Stomach (tissue), 9 donors: ENCODE data around the gene CDRT4. TPM values are rescaled to one million over a fixed set of nuclear protein-coding genes. Genes with fewer than 3 reads are reported as not detected.
A peak's percentile ranks its signal among the peaks of the same experiment; 100 is the strongest.

Experiments used
- DNase-seq, 2 donors: peaks; one replicate each; pipeline versions ENCODE4 v3.0.0 to v3.0.0-alpha.2; 2013 to 2019
- H3K27ac ChIP-seq, 5 donors: fragments of 200-600 bp in 4 of 5; sonication (generic) in 4 of 5; one replicate each; pipeline ENCODE4 v1.5.1; 2013 to 2019; ENCODE audit warnings: mild to moderate bottlenecking in 1 of 5, moderate library complexity in 1 of 5
- H3K27me3 ChIP-seq, 3 donors: fragments of 200-600 bp; sonication (generic); one replicate each; pipeline ENCODE4 v1.5.1; 2017 to 2019; ENCODE audit warnings: mixed run types in 1 of 3
- H3K36me3 ChIP-seq, 4 donors: fragments of 200-600 bp; sonication (generic); 1 replicate in 3 of 4; 2 replicates in 1 of 4; pipeline ENCODE4 v1.5.1; 2016 to 2019
- H3K4me1 ChIP-seq, 4 donors: fragments of 200-600 bp; sonication (generic); one replicate each; pipeline ENCODE4 v1.5.1; 2016 to 2019
- H3K4me3 ChIP-seq, 4 donors: fragments of 200-600 bp; sonication (generic) in 3 of 4; one replicate each; pipeline ENCODE4 v1.5.1; 2016 to 2019; ENCODE audit warnings: mild to moderate bottlenecking in 1 of 4
- H3K9me3 ChIP-seq, 4 donors: fragments of 200-600 bp; sonication (generic); one replicate each; pipeline ENCODE4 v1.5.1; 2016 to 2019
- CTCF ChIP-seq, 7 experiments: fragments of 450-650 bp in 4 of 7; fragments of 200-600 bp in 3 of 7; sonication (generic) in 3 of 7; IDR thresholded peaks; one replicate each; pipeline ENCODE4 v1.5.1; 2016 to 2019; ENCODE audit warnings: antibody characterized with exemption in 7 of 7, control low read depth in 2 of 7, mild to moderate bottlenecking in 1 of 7
- EP300 ChIP-seq: sonication (generic); formaldehyde crosslinking; IDR thresholded peaks from one replicate; pipeline ENCODE4 v1.6.1; 2017; ENCODE audit warnings: antibody characterized with exemption
- POLR2A ChIP-seq, 4 donors: fragments of 450-650 bp; IDR thresholded peaks; one replicate each; pipeline ENCODE4 v1.6.1; 2016; ENCODE audit warnings: antibody characterized with exemption in 4 of 4, control low read depth in 2 of 4, mild to moderate bottlenecking in 1 of 4, moderate library complexity in 1 of 4
- POLR2AphosphoS5 ChIP-seq, 3 donors: sonication (generic); formaldehyde crosslinking; IDR thresholded peaks; one replicate each; pipeline ENCODE4 v1.6.1; 2016; ENCODE audit warnings: antibody characterized with exemption in 3 of 3
- WGBS, 5 donors: extraction: QIAGEN DNeasy Blood & Tissue Kit in 3 of 5; methylation state at CpG; one replicate each; pipeline versions ENCODE4 v1.1.5 to v1.1.7; 2013 to 2018; 5-methylcytosine and 5-hydroxymethylcytosine counted together
- intact Hi-C: fragments of 100-400 bp; cut with DNase I; formaldehyde crosslinking; loops from one replicate; pipeline ENCODE4 v1.15.1; 2023; ENCODE audit warnings: low total_unique reads
- polyA plus RNA-seq, 3 donors: library from polyadenylated mRNA; stranded (reverse); fragments of 200-250 nt; gene quantifications; one replicate each; pipeline ENCODE4 v1.2.3, GENCODE V29; 2013
- total RNA-seq, 5 donors: library from RNA; depleted of rRNA; stranded (reverse); fragments of >200 nt; gene quantifications; one replicate each; pipeline versions ENCODE4 v1.1.0 to v1.2.3, GENCODE V29; 2014 to 2016
- donor health status: healthy with polysubstance abuse.
- donor health status: Bipolar disorder and iron deficiency.
- donor health status: healthy.

Gene CDRT4
- total and polyA plus RNA-seq, 8 donors, result 1.5 to 12.8 (median 4.7) TPM; not detected in 2

- Histone ChIP-seq H3K9me3 (no peaks in the 10 kb centered on the region), H3K4me1 (peaks cover 0 to 16% (median 0%) of the 10 kb centered on the region in 4 donors), H3K27me3 (no peaks in the 10 kb centered on the region), H3K27ac (no peak overlapping the region), H3K36me3 (peaks cover 0 to 18% (median 7%) of the 10 kb centered on the region in 4 donors), H3K4me3 (no peak overlapping the region)
- intact Hi-C loops, result no loop called here
- DNase-seq, result no peak
- 82 to 92% (median 86%) methylated on average over 2 of the region's 2 CpGs for WGBS, 5 donors
- TF ChIP-seq POLR2A (IDR thresholded peaks at IDR 0.05), result no peak
- TF ChIP-seq EP300, result no peak
- TF ChIP-seq CTCF (IDR thresholded peaks at IDR 0.05), result no peak
- TF ChIP-seq POLR2AphosphoS5 (IDR thresholded peaks at IDR 0.05), result no peak
Measured at GRCh38 chr17:15498107-15498506, 30.7 kb upstream of the CDRT4 start.

GRCh38 chr17:15496735-15497670 is 29.6 kb upstream of the CDRT4 start:
- no peaks in the 10 kb centered on the region for H3K9me3 ChIP-seq
- no peak for DNase-seq
- 81 to 94% (median 90%) methylated on average over 7 of the region's 7 CpGs for WGBS, 5 donors
- peaks cover 0 to 18% (median 7%) of the 10 kb centered on the region in 4 donors for H3K36me3 ChIP-seq
- no peak overlapping the region for H3K4me3 ChIP-seq
- H3K27ac ChIP-seq, result peak overlapping the region in 1 of 5 donors; percentile 46
- TF ChIP-seq EP300 (no peak), POLR2A (IDR thresholded peaks at IDR 0.05) (no peak), CTCF (IDR thresholded peaks at IDR 0.05) (no peak), POLR2AphosphoS5 (IDR thresholded peaks at IDR 0.05) (no peak)
- peaks cover 0 to 5% (median 0%) of the 10 kb centered on the region in 4 donors for H3K4me1 ChIP-seq
- H3K27me3 ChIP-seq, result no peaks in the 10 kb centered on the region
- intact Hi-C loops, result no loop called here

GRCh38 chr17:15494821-15495220 is 27.4 kb upstream of the CDRT4 start:
- DNase-seq, result no peak
- Histone ChIP-seq H3K4me1 (peaks cover 0 to 5% (median 0%) of the 10 kb centered on the region in 4 donors), H3K36me3 (peaks cover 0 to 18% (median 7%) of the 10 kb centered on the region in 4 donors), H3K27ac (peak overlapping the region in 1 of 5 donors; percentile 46), H3K9me3 (no peaks in the 10 kb centered on the region), H3K4me3 (no peak overlapping the region), H3K27me3 (no peaks in the 10 kb centered on the region)
- TF ChIP-seq EP300, result no peak
- no peak for TF ChIP-seq POLR2AphosphoS5 (IDR thresholded peaks at IDR 0.05)
- no peak for TF ChIP-seq CTCF (IDR thresholded peaks at IDR 0.05)
- TF ChIP-seq POLR2A (IDR thresholded peaks at IDR 0.05), result no peak
- intact Hi-C loops, result no loop called here

- TF ChIP-seq POLR2AphosphoS5 (IDR thresholded peaks at IDR 0.05) (no peak), POLR2A (IDR thresholded peaks at IDR 0.05) (no peak), EP300 (no peak), CTCF (IDR thresholded peaks at IDR 0.05) (no peak)
- H3K36me3 ChIP-seq, result peaks cover 0 to 18% (median 7%) of the 10 kb centered on the region in 4 donors
- no peaks in the 10 kb centered on the region for H3K27me3 ChIP-seq
- intact Hi-C loops, result no loop called here
- WGBS, 5 donors, result 0 to 98% (median 47%) methylated on average over 1 of the region's 1 CpG
- H3K27ac ChIP-seq, result no peak overlapping the region
- H3K4me1 ChIP-seq, result peaks cover 0 to 5% (median 0%) of the 10 kb centered on the region in 4 donors
- no peaks in the 10 kb centered on the region for H3K9me3 ChIP-seq
- no peak for DNase-seq
- no peak overlapping the region for H3K4me3 ChIP-seq
Measured at GRCh38 chr17:15493693-15494035, 26.2 kb upstream of the CDRT4 start.
